Suppressor macrophage treated with lipopolysaccharide for 4 hours (primary cell): ENCODE results near the gene SYNE2.

Source experiments
- DNase-seq: peaks from one replicate; pipeline ENCODE4 v3.0.0-alpha.2; 2020

The SYNE2 gene

GRCh38 chr14:63962906-63963305 is 110.1 kb downstream of the SYNE2 start:
- no peak for DNase-seq

- DNase-seq: no peak
Measured at GRCh38 chr14:63963439-63963838, 110.6 kb downstream of the SYNE2 start.

GRCh38 chr14:63964113-63964512 is 111.3 kb downstream of the SYNE2 start:
- DNase-seq: no peak

GRCh38 chr14:63966407-63966806 is 113.6 kb downstream of the SYNE2 start:
- no peak for DNase-seq

GRCh38 chr14:63972323-63972932 is 119.6 kb downstream of the SYNE2 start:
- no peak for DNase-seq

- no peak for DNase-seq
Measured at GRCh38 chr14:63974176-63974575, 121.4 kb downstream of the SYNE2 start.

- DNase-seq: no peak
Measured at GRCh38 chr14:63981569-63981968, 128.8 kb downstream of the SYNE2 start.

- DNase-seq: no peak
Measured at GRCh38 chr14:63982156-63982555, 129.4 kb downstream of the SYNE2 start.

- DNase-seq: no peak
Measured at GRCh38 chr14:63982629-63983028, 129.8 kb downstream of the SYNE2 start.

- peak; percentile 5 for DNase-seq
Measured at GRCh38 chr14:63986789-63987533, 134.2 kb downstream of the SYNE2 start.

- DNase-seq: no peak
Measured at GRCh38 chr14:63988579-63988978, 135.8 kb downstream of the SYNE2 start.

GRCh38 chr14:63991833-63992232 is 139.0 kb downstream of the SYNE2 start:
- no peak for DNase-seq

- DNase-seq: no peak
Measured at GRCh38 chr14:63992858-63993257, 140.1 kb downstream of the SYNE2 start.

- no peak for DNase-seq
Measured at GRCh38 chr14:63993992-63994391, 141.2 kb downstream of the SYNE2 start.

- no peak for DNase-seq
Measured at GRCh38 chr14:63995285-63995684, 142.5 kb downstream of the SYNE2 start.

- no peak for DNase-seq
Measured at GRCh38 chr14:63996016-63996415, 143.2 kb downstream of the SYNE2 start.

- no peak for DNase-seq
Measured at GRCh38 chr14:63996625-63997220, 143.9 kb downstream of the SYNE2 start.

GRCh38 chr14:64000749-64001148 is 147.9 kb downstream of the SYNE2 start:
- no peak for DNase-seq

- DNase-seq: no peak
Measured at GRCh38 chr14:64005822-64006221, 153.0 kb downstream of the SYNE2 start.

GRCh38 chr14:64008016-64008415 is 155.2 kb downstream of the SYNE2 start:
- no peak for DNase-seq

GRCh38 chr14:64012003-64012402 is 159.2 kb downstream of the SYNE2 start:
- no peak for DNase-seq

GRCh38 chr14:64012720-64013119 is 159.9 kb downstream of the SYNE2 start:
- no peak for DNase-seq

GRCh38 chr14:64025479-64025878 is 172.7 kb downstream of the SYNE2 start:
- DNase-seq: no peak

GRCh38 chr14:64026600-64026999 is 173.8 kb downstream of the SYNE2 start:
- DNase-seq: no peak
